Fibroblast of the aortic adventitia (primary cell): ENCODE measurements around the gene SP140. TPM values are rescaled to one million over a fixed set of nuclear protein-coding genes. Genes with fewer than 3 reads are reported as not detected.
A peak's percentile ranks its signal among the peaks of the same experiment; 100 is the strongest.

Experiments used
- DNase-seq: peaks from one replicate; pipeline ENCODE4 v3.0.0-alpha.2; 2010; ENCODE audit warnings: low read depth
- H3K4me3 ChIP-seq: 2 replicates; pipeline ENCODE4 v1.5.1; 2011; ENCODE audit warnings: low read depth, mild to moderate bottlenecking, control low read depth, low read length, moderate library complexity
- CTCF ChIP-seq: IDR thresholded peaks from 2 replicates; pipeline ENCODE4 v1.5.1; 2011; ENCODE audit warnings: mild to moderate bottlenecking, low read length, control low read depth, inconsistent platforms; ENCODE audit not compliant: insufficient read depth
- total RNA-seq: library from RNA; depleted of rRNA; stranded (reverse); fragments of >200 nt; gene quantifications from 2 replicates; pipeline ENCODE4 v1.2.3, GENCODE V29; 2012; ENCODE audit warnings: low replicate concordance

SP140 gene
- total RNA-seq, 1 donor = 0.09 TPM

GRCh38 chr2:230358305-230358704 lies 132.8 kb downstream of the SP140 start:
- DNase-seq = peak; percentile 52

GRCh38 chr2:230360028-230360427 lies 134.5 kb downstream of the SP140 start:
- no peak overlapping the region for H3K4me3 ChIP-seq
- no peak for TF ChIP-seq CTCF
- DNase-seq = no peak

More at GRCh38 chr2:230358305-230358704, 132.8 kb downstream of the SP140 start:
- TF ChIP-seq CTCF = no peak
- H3K4me3 ChIP-seq = no peak overlapping the region

DNA sequence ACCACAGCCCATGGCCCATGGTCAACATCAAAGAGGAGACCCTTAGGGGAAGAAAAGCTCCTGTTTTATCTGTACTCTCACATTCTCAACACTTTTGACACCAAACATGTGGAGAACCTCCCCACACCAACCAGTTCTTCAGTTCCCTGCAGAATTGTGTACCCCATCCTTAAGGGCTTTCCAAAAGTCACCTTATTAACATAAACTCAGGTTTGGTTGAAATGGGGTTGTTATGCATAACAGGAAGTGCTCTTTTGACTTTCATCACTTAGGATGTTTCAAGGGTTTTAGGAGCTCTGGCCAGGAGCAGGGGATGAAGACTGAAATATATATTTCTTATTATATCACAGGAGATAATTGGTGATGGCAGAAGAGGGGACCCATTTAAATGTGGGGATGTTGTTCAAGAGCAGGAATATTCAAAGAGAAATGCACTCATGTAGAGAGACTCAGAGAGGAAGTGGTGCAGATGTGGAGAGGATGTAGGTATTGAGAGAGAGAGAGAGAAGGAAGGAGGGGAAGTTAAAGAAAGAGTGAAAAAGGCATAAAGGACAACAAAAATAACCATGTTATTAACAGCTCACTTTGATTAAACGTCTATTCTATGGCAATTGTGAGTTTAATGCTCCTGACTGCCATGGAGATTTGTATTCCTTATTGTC lies 136.6 kb downstream of the SP140 start:
- DNase-seq = no peak
- H3K4me3 ChIP-seq = no peak overlapping the region
- TF ChIP-seq CTCF = no peak

Other genes starting within 250 kb of the SP140 start
- gene SLC16A14, start 156.8 kb upstream of the SP140 start, total RNA-seq = 0.49 and 1.4 TPM in 2 replicates
- gene SP110, start 5.8 kb upstream of the SP140 start, total RNA-seq = 21.0 and 46.0 TPM in 2 replicates
- gene SP140L, start 101.5 kb downstream of the SP140 start, total RNA-seq = 13.7 and 16.0 TPM in 2 replicates
- 151 and 169 TPM in 2 replicates for gene SP100, start 190.5 kb downstream of the SP140 start, total RNA-seq